Measurements from ENCODE around the gene TAF4B. TPM values are rescaled to one million over a fixed set of nuclear protein-coding genes. Genes with fewer than 3 reads are reported as not detected.
"Not testable (repeated sequence)": the region's sequence is repeated elsewhere in the genome, so short reads cannot be mapped to it uniquely, and the experiment has no call there.

TAF4B gene
- total RNA-seq, 4 donors from 2014 or later: 6.1 to 11.8 (median 7.6) TPM

GRCh38 chr18:26376105-26376504, 149.9 kb downstream of the TAF4B start:
- Histone ChIP-seq H3K27me3 (no peaks in the 10 kb centered on the region), H3K4me3 (no peak overlapping the region), H3K27ac (no peak overlapping the region), H3K4me1 (no peaks in the 10 kb centered on the region), H3K9me3 (no peaks in the 10 kb centered on the region), H3K36me3 (no peaks in the 10 kb centered on the region)
- 83 to 100% methylated on average over 1 of the region's 1 CpG for WGBS, 2 donors (ENCODE audit: low coverage in 1 of 2)
- TF ChIP-seq EP300 (IDR thresholded peaks at IDR 0.05): no peak
- no peak for TF ChIP-seq CTCF (IDR thresholded peaks at IDR 0.05)
- TF ChIP-seq POLR2A (IDR thresholded peaks at IDR 0.05): no peak
- no peak for TF ChIP-seq POLR2AphosphoS5 (IDR thresholded peaks at IDR 0.05)
- ATAC-seq: no peak

GRCh38 chr18:26378701-26379100, 152.5 kb downstream of the TAF4B start:
- no peaks in the 10 kb centered on the region for H3K27me3 ChIP-seq
- no peak overlapping the region for H3K4me3 ChIP-seq
- no peak for ATAC-seq
- no peak overlapping the region for H3K27ac ChIP-seq
- H3K36me3 ChIP-seq: no peaks in the 10 kb centered on the region
- no peaks in the 10 kb centered on the region for H3K4me1 ChIP-seq
- H3K9me3 ChIP-seq: no peaks in the 10 kb centered on the region
- TF ChIP-seq POLR2AphosphoS5 (IDR thresholded peaks at IDR 0.05): no peak
- no peak for TF ChIP-seq POLR2A (IDR thresholded peaks at IDR 0.05)
- TF ChIP-seq CTCF (IDR thresholded peaks at IDR 0.05): no peak
- TF ChIP-seq EP300 (IDR thresholded peaks at IDR 0.05): no peak

GRCh38 chr18:26381555-26381954, 155.3 kb downstream of the TAF4B start:
- H3K36me3 ChIP-seq, H3K27ac ChIP-seq, H3K9me3 ChIP-seq, H3K4me3 ChIP-seq, ATAC-seq, H3K27me3 ChIP-seq: not testable (repeated sequence)
- peaks cover 0 to 11% (median 0%) of the 10 kb centered on the region in 3 donors for H3K4me1 ChIP-seq
- WGBS, 2 donors (ENCODE audit: low coverage in 1 of 2): 97 to 98% methylated on average over 5 to 8 of the region's 8 CpGs

- H3K27ac ChIP-seq: no peak overlapping the region
- no peak for TF ChIP-seq POLR2A (IDR thresholded peaks at IDR 0.05)
- TF ChIP-seq CTCF (IDR thresholded peaks at IDR 0.05): peak; percentile 59 to 75 (median 70)
- no peak for ATAC-seq
- no peaks in the 10 kb centered on the region for H3K27me3 ChIP-seq
- no peaks in the 10 kb centered on the region for H3K9me3 ChIP-seq
- no peak overlapping the region for H3K4me3 ChIP-seq
- peaks cover 0 to 11% (median 0%) of the 10 kb centered on the region in 3 donors for H3K4me1 ChIP-seq
- H3K36me3 ChIP-seq: no peaks in the 10 kb centered on the region
- 11 to 14% methylated on average over 2 of the region's 2 CpGs for WGBS, 2 donors (ENCODE audit: low coverage in 1 of 2)
Observed at GRCh38 chr18:26383454-26384270, 157.4 kb downstream of the TAF4B start.

GRCh38 chr18:26386002-26386401, 159.8 kb downstream of the TAF4B start:
- ATAC-seq: peak; percentile 60
- no peak overlapping the region for H3K4me3 ChIP-seq
- H3K4me1 ChIP-seq: peaks cover 0 to 11% (median 0%) of the 10 kb centered on the region in 3 donors
- H3K9me3 ChIP-seq: no peaks in the 10 kb centered on the region
- no peaks in the 10 kb centered on the region for H3K27me3 ChIP-seq
- peak overlapping the region in 1 of 4 donors; percentile 24 for H3K27ac ChIP-seq
- TF ChIP-seq POLR2A (IDR thresholded peaks at IDR 0.05) (no peak), EP300 (IDR thresholded peaks at IDR 0.05) (no peak), CTCF (IDR thresholded peaks at IDR 0.05) (no peak)
- peaks cover 0 to 11% of the 10 kb centered on the region in 2 donors for H3K36me3 ChIP-seq
